Lung (tissue), 12 donors: Measurements from ENCODE around the gene TMEM61. TPM values are rescaled to one million over a fixed set of nuclear protein-coding genes. Genes with fewer than 3 reads are reported as not detected.

Experiments used
- ATAC-seq: fragments of 200-7000 bp; cut with Tn5 transposase; one replicate; pipeline ENCODE4 v1.9.1; 2020; ENCODE audit warnings: moderate number of reproducible peaks; ENCODE audit not compliant: insufficient read depth, low FRiP score
- DNase-seq, 3 donors: peaks; one replicate each; pipeline ENCODE4 v3.0.0-alpha.2; 2013 to 2017
- H3K27ac ChIP-seq, 2 donors: one replicate each; pipeline ENCODE4 v1.5.1; 2013; ENCODE audit warnings: mild to moderate bottlenecking in 2 of 2, moderate library complexity in 2 of 2, control low read depth in 1 of 2, inconsistent platforms in 1 of 2, low read depth in 1 of 2, low read length in 1 of 2
- H3K27me3 ChIP-seq, 3 donors: one replicate each; pipeline ENCODE4 v1.5.1; 2013; ENCODE audit warnings: low read length in 2 of 3; ENCODE audit not compliant: control insufficient read depth in 3 of 3, insufficient read depth in 3 of 3
- H3K36me3 ChIP-seq, 4 donors: one replicate each; pipeline ENCODE4 v1.5.1; 2013; ENCODE audit warnings: low read length in 4 of 4, mild to moderate bottlenecking in 1 of 4, moderate library complexity in 1 of 4; ENCODE audit not compliant: control insufficient read depth in 4 of 4, insufficient read depth in 4 of 4
- H3K4me1 ChIP-seq, 5 donors: one replicate each; pipeline ENCODE4 v1.5.1; 2013; ENCODE audit warnings: low read length in 5 of 5, mild to moderate bottlenecking in 2 of 5, moderate library complexity in 1 of 5; ENCODE audit not compliant: control insufficient read depth in 5 of 5, insufficient read depth in 5 of 5
- H3K4me3 ChIP-seq: one replicate; pipeline ENCODE4 v1.5.1; 2013; ENCODE audit warnings: mild to moderate bottlenecking, control low read depth, moderate library complexity
- H3K9ac ChIP-seq, 2 donors: one replicate each; pipeline ENCODE4 v1.5.1; 2013; ENCODE audit warnings: low read length in 2 of 2, control low read depth in 1 of 2; ENCODE audit not compliant: insufficient read depth in 1 of 2
- H3K9me3 ChIP-seq, 4 donors: one replicate each; pipeline ENCODE4 v1.5.1; 2013; ENCODE audit warnings: low read length in 3 of 4, mild to moderate bottlenecking in 1 of 4, moderate library complexity in 1 of 4; ENCODE audit not compliant: control insufficient read depth in 4 of 4, insufficient read depth in 3 of 4
- WGBS, 2 donors: extraction: QIAGEN DNeasy Blood & Tissue Kit; methylation state at CpG; one replicate each; pipeline ENCODE4 v1.1.7; 2013; 5-methylcytosine and 5-hydroxymethylcytosine counted together
- polyA plus RNA-seq, 2 donors: library from polyadenylated mRNA; stranded (reverse); fragments of 200-250 nt; gene quantifications; one replicate each; pipeline ENCODE4 v1.2.1, GENCODE V29; 2013
- total RNA-seq, 2 donors: library from RNA; depleted of rRNA in 1 of 2; stranded (reverse); fragments of >200 nt in 1 of 2; gene quantifications; one replicate each; pipeline ENCODE4 v1.2.1, GENCODE V29; 2014 to 2021
- TF ChIP-seq, protein P1 (sequence below): IDR thresholded peaks from 2 replicates; pipeline ENCODE4 v1.5.1; 2012; ENCODE audit warnings: mild to moderate bottlenecking; ENCODE audit errors: control extremely low read depth, extremely low read depth
- donor health status: control.
- donor health status: control.
- donor health status: Bipolar disorder and iron deficiency.
- donor health status: healthy.
- donor health status: DM: yes; HTN: yes; CAD: no.

TMEM61 gene
- total and polyA plus RNA-seq, 4 donors = 0.91 to 2.1 (median 1.3) TPM

DNA sequence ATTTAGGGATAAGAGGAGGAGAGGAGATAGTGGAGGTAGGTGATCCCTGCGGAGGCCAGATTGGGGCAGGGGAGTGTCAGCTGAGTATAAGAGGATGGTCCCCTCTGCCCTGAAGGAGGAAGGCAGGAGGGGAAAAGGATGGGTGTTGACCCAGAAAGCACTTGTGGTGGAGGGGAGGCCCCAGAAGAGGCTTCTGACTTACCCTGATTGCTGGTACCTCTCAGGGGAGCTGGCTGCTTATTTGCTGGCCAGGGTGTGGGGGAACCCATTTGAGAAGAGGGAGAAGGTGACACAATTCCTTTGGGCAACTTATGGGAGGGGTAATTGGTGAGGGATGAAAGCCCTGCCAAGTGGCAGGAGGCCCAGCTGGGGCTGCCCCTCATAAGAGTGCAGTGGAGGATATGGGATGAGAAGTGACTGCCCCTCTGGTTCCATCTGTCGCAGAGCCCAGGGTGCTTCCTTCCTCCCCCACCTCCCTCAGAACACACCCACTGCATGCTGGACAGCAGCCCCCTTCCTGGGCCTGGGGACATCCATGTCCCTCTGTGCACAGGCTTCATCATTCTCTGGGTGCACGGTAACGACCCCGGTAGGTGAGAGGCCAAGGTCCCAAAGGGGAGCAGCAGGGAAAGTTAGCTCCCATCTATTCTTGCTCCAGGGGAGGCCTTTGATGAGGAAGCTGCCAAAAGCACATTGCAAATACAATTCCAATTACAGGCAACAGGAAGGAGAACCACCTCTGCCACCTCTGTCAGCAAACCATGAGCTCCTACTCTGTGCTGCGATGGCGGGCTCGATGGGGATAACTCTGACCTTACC, 57.5 kb downstream of the TMEM61 start:
- TF ChIP-seq, protein P1, sequence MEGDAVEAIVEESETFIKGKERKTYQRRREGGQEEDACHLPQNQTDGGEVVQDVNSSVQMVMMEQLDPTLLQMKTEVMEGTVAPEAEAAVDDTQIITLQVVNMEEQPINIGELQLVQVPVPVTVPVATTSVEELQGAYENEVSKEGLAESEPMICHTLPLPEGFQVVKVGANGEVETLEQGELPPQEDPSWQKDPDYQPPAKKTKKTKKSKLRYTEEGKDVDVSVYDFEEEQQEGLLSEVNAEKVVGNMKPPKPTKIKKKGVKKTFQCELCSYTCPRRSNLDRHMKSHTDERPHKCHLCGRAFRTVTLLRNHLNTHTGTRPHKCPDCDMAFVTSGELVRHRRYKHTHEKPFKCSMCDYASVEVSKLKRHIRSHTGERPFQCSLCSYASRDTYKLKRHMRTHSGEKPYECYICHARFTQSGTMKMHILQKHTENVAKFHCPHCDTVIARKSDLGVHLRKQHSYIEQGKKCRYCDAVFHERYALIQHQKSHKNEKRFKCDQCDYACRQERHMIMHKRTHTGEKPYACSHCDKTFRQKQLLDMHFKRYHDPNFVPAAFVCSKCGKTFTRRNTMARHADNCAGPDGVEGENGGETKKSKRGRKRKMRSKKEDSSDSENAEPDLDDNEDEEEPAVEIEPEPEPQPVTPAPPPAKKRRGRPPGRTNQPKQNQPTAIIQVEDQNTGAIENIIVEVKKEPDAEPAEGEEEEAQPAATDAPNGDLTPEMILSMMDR = no peak
- peaks cover 0 to 56% (median 44%) of the 10 kb centered on the region in 3 donors for H3K27me3 ChIP-seq
- H3K27ac ChIP-seq = no peak overlapping the region

DNA sequence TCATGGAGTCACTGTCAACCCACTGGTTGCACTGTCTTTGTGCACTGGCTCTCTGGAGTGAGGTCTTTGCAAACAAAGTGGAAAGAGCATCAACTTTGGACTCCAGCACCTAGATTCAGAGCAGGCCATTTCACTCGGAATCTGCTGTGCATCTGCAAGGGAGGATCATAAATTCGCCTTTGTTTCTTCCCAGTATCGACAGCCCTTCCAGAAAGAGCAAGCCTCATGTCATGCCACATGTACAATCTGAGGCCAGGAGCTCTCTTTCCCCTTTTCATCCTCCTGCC, 58.1 kb downstream of the TMEM61 start:
- H3K36me3 ChIP-seq = no peaks in the 10 kb centered on the region
- no peak overlapping the region for H3K9ac ChIP-seq
- H3K9me3 ChIP-seq = no peaks in the 10 kb centered on the region
- peaks cover 0 to 56% (median 44%) of the 10 kb centered on the region in 3 donors for H3K27me3 ChIP-seq
- DNase-seq (no peak), ATAC-seq (no peak)
- WGBS, 2 donors = 83 to 94% methylated on average over 3 of the region's 3 CpGs
- TF ChIP-seq, protein P1 = no peak
- H3K4me1 ChIP-seq = peaks cover 0 to 20% (median 0%) of the 10 kb centered on the region in 5 donors
- H3K27ac ChIP-seq = no peak overlapping the region
- no peak overlapping the region for H3K4me3 ChIP-seq

More for the DNA sequence above, 57.5 kb downstream of the TMEM61 start:
- Histone ChIP-seq H3K4me1 (peaks cover 0 to 20% (median 0%) of the 10 kb centered on the region in 5 donors), H3K4me3 (no peak overlapping the region), H3K9ac (no peak overlapping the region), H3K36me3 (no peaks in the 10 kb centered on the region), H3K9me3 (no peaks in the 10 kb centered on the region)
- DNase-seq = no peak
- 70 to 82% methylated on average over 8 of the region's 8 CpGs for WGBS, 2 donors
- no peak for ATAC-seq

DNA sequence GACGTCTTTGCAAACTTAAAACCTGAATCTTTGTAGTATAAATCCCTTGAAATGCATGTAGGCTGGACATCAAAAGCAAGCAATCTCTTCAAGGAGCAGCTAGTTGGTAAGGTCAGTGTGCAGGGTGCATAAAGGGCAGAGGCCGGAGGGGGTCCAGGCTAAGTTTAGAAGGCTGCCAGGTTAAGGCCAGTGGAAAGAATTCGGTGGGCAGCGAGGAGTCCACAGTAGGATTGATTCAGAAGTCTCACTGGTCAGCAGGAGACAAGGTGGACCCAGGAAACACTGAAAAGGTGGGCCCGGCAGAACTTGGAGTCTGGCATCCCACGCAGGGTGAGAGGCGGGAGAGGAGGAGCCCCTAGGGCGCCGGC, 58.5 kb downstream of the TMEM61 start:
- TF ChIP-seq, protein P1 = no peak
- Histone ChIP-seq H3K4me1 (peaks cover 0 to 20% (median 0%) of the 10 kb centered on the region in 5 donors), H3K9me3 (no peaks in the 10 kb centered on the region), H3K4me3 (no peak overlapping the region), H3K27me3 (peaks cover 0 to 56% (median 44%) of the 10 kb centered on the region in 3 donors), H3K27ac (no peak overlapping the region), H3K36me3 (no peaks in the 10 kb centered on the region), H3K9ac (no peak overlapping the region)
- no peak for ATAC-seq
- no peak for DNase-seq
- 34 to 39% methylated on average over 9 of the region's 9 CpGs for WGBS, 2 donors
